ENCODE measurements around the gene EFCAB8.

The EFCAB8 gene, protein sequence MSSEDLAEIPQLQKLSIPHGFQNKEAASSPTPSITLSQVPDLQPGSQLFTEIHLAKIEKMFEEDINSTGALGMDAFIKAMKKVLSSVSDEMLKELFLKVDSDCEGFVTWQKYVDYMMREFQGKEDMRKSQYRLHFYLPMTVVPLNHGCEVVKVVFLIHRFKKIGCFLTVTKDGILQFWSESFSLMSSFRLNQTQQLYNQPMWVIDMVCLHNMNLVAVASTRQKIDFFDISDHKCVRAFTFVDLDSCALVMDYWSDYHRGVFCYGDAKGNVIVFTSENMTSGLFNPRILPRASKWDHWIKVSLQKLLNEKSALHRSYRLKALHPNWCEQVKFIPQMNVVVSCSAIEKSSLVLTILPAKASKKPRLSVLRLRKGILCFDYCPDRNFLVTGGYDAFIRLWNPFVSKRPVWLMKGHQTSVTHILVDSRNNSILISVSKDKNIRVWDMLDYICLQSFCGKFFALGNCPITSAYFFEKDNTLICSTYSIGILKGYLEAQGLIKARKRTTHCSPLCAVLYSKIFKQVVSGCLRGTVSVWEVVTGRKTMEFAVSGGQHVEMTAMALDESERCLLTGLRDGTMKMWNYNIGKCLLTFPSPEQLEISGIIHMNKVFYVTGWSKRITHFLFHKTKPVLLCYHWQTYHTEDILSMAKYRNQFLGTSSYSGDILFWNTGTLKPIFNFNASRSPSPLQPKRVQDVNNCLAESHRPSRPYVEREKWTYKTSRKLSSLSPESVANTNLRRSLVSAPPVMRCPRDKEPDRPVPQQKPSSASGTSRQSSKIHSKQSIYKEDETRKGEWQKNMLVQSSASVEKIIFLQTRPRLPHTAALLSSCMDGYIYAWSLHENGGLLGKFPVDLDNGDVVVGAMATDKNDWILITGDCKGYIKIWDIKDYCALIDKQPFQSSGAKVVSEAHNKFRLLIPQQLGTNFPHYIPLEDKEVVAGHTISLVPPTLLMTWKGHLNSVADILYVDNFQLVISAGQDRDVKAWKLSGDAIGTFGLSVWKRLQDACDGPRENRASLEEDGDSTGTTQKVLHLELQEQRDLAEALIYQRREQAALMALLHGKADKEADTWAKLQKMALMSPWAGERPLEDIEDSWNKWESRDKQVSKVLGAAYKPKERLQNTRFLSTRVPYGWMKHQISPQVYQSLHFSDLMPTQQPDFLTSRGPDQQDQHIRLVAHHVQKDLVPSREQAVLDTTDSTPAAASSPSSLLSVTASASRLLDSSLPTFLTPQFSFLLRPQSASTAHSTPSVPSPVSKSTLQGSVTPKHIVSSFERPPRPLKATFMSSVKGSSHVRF

DNA sequence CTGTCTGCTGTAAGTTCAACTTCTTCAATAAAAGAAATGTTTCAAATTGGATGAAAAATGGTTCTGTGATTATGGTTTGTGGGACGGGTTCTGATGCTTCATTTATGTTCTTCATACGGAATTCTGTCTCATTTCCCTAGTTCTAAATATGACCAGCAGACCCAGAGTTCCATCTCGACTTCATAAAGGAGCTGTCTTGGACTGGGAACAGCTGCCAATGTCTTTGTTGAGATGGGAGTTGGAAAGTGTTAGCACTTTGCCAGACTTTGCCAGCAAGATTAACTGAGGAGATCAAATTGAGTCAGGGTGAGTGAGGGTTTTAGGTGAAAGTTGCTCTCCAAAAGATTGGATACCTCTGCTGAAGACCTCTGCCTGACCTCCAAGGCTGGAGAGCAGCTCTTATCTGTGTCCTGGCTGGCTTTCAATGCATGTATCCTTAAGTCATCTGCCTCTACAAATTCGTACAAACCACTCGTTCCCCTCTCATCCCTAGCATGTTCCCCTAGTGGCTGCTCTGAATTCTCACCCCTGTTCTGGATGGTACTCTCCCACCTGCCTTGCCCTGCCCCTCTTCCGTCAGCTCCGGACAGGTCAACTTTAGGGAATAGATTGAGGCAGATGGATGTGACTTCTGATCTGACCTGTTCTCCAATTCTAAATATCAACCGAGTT is at the start of gene EFCAB8:
Gene EFCAB8, plus strand, starts transcription at position 223 of the 672 bp plus-strand sequence. CDS start 4,870 bp downstream, outside the sequence.
- DNase-seq (ENCODE audit: low spot score): no peak

DNA sequence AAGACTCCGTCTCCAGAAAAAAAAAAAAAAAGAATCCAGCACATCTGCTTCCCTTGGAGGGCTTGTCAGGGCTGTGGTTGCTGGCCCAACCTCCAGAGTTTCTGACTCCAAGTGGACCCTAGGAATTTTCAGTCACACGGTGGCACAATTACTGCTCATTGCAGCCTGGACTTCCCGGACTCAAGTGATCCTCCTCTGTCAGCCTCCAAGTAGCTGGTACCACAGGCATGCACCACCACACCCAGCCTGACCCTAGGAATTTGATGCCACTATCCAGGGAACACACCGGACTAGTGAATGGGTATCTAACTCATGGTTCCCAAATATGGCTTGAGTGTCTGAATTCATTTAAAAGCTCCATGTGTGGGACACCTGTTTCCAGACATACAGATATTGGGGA is 48.8 kb upstream of the EFCAB8 start:
- no peak for DNase-seq (ENCODE audit: low spot score)

DNA sequence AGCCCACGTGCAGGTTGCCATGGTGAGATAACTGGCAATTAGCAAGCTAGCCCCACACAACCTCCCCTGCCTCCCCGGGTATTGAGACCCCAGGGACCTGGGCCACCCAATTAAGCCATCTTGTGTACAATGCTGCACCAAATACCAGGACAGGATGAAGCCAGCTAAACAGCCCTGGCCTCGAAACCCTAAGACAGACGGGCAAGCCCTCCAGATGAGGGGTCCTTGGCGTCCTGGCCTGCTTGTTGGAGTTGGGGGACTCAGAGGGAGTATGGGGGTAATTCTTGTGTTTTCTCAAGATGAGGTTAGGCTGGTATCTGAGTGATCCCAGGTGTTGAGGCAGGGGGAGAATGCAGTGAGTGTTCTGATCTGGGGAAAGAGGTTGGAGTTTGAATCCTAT is 47.8 kb upstream of the EFCAB8 start:
- no peak for DNase-seq (ENCODE audit: low spot score)

DNA sequence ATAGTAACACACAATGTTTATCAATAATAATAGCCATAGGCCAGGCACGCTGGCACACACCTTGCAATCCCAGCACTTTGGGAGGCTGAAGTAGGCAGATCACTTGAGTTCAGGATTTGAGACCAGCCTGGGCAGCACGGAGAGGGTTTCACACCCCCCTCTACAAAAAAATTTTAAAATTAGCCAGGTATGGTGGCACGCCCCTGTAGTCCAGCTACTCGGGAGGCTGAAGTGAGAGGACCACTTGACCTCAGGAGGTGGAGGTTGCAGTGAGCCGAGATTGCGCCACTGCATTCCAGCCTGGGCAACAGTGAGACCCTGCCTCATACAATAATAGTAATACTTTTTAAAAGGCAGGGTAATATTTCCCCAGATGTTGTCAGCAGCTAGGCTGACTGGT is 46.8 kb upstream of the EFCAB8 start:
- no peak for DNase-seq (ENCODE audit: low spot score)

DNA sequence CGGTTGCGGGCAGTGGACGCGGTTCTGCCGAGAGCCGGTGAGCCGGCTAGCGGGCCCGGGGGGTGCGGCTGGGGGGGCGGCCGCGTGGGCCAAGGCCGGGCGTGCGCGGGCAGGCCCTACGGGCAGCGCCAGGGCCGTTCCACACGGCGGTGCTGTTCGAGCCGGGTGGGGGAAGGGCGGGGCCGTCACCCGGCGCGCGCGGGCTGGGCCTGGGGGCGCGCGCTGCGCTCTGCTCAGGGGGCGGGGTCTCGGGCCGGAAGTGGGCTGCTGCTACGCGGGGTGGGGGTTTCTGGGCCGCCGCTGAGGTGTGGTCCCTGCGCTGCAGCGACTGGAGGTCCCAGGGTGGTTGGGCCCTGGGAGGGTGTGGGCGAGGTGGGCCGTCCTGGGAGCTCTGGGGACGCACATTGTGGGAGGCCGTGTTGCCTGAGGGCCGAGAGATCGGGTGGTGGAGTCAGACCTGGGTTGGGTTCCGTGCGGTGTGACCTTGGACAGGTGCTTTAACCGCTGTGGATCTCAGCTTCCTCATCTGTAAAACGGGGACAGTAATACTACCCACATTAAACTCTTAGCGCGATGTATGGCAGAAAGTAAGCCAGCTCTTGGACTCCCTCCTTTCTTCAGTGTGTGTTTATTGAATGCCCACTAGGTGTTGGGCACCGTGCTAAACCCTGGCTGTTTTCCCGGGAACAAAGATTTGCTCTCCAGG is 38.6 kb upstream of the EFCAB8 start:
- peak; percentile 70 for DNase-seq (ENCODE audit: low spot score)

DNA sequence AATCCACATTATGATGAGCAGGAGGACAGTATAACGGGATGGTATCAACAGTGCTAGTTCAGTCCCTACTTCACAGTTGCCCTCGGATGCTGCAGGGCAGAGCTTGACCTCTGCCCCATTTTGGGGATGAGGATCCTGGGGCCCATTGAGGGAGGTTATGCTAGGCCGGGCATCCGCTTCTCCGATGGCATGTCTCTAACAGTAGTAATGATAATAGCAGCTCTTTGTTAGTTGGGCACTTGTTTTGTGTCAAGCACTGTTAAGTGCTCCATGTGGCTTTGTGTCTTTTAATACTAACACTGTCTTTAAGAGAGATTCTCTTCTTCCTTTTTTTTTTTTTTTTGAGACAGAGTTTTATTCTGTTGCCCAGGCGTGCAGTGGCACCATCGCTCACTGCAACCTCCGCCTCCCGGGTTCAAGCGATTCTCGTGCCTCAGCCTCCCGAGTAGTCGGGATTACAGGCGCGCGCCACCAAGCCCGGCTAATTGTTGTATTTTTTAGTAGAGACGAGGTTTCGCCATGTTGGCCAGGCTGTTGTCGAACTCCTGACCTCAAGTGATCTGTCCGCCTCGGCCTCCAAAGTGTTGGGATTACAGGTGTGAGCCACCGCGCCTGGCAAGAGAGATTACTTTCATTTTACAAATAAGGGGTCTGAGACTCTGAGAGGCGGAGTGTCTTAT is 37.9 kb upstream of the EFCAB8 start:
- DNase-seq (ENCODE audit: low spot score): no peak

DNA sequence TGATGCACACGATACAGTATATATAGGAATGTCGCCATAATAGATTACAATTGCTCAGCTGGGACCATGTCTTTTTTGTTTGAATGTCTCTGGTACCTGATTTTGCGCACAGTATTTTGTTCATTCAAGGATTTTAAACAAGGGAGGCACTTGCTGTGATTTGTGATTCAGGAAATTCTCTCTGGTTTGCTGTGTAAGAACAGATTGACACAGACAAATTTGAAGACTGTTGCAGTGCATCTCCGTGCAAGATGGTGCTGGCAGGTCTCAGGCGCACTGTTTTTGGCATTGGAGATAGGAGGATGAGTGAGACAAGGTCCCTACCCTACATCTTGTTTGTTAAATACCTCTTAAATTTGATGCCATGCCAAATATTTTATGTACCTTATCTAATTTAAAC is 36.5 kb upstream of the EFCAB8 start:
- no peak for DNase-seq (ENCODE audit: low spot score)

DNA sequence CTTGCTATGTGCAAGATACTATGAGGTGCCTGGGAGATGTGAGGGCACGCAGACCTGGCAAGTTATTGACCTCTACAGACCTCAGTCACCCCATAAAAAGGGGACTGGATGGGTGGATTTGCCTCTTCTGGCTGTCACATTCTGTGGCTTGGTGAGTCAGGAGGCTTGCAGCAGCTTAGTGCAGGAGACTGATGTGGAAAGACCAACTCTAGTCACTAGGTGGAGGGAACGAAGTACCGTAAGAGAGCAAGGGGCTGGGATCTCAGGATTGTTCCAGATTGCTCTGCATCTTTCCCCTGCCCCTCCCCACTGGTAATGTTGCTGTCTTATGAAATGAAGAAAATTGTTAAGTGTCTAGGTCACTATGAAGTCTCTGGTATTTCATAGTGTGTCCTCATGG is 35.6 kb upstream of the EFCAB8 start:
- DNase-seq (ENCODE audit: low spot score): no peak

DNA sequence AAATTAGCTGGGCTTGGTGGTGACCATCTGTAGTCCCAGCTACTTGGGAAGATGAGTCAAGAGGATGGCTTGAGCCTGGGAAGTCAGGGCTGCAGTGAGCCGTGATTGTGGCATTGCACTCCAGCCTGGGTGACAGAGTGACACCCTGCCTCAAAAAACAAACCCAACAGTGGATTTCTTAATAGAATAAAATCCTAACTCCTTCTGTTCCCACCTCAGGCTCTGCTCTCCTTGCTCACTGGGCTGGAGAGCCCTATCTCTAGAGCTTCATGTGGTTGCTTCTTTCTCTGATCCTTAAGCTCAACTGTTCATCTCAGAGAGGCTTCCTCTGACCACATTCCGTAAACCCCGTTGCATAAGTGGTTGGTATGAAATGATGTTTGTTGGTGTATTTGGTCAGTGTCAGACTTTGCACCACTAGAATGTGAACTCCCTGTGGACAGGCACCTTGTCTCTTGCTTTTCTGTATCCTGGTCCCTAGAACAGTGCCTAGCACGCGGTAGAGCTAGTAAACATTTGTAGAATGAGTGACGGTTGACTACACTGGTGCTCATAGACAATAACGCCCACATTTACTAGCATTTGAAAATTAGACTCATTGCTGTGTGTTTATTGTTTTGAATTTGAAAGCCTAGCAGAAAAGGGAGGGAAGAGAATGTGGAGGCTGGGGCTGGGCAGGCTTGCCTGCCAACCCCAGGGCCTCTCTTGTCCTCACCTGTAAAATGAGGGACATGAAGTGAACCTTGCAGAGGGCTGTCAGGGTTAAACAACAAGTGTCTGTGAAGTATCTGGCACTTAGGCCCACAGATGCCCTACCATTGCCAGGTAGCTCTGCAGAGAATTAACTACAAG is 34.8 kb upstream of the EFCAB8 start:
- DNase-seq (ENCODE audit: low spot score): no peak

DNA sequence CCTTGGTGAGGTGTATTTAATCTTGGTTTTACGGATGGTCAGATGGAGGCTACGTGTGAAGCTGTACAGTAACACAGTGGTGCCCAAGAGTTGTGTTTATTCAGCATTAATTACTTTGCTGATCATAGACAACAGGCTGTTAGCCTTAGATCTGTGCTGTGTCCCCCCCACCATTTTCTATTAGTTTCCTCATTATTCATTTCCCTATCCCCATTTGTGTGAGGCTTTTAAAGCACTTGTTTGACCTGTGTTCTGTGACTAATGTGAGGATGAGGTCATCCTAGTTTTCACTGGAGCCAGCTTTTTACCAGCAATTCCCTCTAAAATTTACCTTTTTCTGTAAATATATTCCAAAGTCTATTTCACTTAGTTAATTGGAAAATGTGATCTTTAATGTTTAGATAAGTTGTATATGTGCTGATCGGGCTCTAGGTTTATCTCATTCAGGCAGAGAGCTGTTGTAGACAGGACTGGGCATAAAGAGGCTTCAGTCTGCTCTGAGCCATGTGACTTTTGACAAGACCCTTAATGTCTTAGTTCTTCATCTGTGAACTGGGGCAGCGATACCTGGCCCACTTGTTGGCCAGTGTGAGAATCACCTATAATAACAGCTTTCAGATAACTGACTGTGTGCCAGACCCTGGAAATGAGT is 30.6 kb upstream of the EFCAB8 start:
- no peak for DNase-seq (ENCODE audit: low spot score)

DNA sequence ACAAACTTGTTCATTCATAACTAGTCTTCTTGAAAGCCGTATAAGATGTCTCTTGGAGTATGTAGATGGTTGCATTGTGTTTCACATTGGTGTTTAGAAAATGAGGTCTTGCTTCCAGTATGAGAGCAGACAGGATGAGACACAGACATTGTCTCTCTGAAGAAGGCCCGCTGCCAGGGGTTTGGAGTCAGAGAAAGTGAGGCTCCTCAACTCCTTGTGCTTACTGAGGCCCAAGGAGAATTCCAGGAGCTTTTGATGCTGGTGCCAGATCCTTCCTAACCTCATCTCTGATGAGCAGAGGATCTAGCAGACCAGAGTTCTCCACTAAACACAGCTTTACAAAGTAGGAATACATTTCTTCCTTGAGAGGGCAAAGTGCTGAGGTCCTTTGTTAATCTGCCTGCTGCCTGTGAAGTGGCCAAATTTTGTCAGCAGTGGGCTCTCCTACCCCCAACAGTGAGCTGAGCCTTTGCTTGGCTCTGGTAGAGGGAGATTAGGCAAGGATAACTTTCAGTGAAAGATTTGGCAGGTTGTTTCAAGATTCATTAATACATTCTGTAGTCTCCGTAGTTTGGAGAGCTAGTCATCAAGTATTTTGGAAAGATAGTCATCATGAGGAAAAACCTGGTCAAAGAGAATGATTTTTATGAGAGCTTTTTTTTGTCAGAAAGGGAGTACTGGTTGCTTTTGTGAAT is 29.3 kb upstream of the EFCAB8 start:
- DNase-seq (ENCODE audit: low spot score): no peak

DNA sequence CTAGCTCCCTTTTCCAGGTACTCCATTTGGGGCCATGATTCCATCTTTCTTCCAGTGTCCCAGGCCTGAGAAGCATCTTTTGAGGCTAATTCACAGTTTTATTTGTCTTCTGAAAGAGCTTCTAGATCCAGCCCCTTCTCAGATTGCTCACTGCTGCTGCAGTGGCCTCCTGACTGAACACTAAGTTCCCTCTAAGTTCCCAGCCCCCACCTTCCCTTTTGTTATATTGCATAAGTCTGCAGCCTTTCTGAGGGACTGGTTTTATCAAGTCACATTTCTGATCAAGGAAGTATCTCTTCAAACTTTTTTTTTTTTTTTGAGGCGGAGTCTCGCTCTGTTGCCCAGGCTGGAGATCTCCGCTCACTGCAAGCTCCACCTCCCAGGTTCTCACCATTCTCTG is 28.3 kb upstream of the EFCAB8 start:
- no peak for DNase-seq (ENCODE audit: low spot score)

DNA sequence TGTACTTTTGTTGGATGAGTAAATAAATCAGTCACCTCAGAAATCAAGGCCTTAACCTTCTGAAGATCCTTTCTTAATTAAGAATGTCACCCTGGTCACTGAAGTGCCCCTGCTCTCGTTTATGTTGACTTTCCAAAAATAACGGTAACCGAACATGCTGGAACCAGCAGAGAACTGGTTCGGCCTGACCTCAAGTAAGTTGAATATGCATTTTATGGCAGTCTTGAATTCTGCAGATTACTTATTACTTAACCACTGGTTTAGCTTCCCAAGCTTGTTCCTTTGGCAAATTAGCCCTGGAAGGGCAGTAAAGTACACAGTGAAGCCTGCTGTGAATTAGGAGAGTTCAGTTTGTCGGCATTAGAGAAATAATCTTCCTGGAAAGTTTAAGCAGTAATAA is 26.7 kb upstream of the EFCAB8 start:
- no peak for DNase-seq (ENCODE audit: low spot score)

DNA sequence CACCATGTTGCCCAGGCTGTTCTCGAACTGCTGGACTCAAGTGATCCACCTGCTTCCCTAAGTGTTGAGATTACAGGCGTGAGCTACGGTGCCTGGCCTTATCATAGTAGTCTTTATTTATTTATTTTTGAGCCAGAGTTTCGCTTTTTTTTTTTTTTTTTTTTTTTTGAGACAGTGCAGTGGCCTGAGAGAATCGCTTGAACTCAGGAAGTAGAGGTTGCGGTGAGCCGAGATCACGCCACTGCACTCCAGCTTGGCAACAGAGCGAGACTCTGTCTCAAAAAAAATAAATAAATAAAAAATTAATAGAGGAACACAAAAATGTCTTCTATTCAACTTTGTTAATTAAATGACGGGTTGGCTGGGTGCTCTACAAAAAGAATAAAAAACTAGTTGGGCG is 26.1 kb upstream of the EFCAB8 start:
- DNase-seq (ENCODE audit: low spot score): no peak

DNA sequence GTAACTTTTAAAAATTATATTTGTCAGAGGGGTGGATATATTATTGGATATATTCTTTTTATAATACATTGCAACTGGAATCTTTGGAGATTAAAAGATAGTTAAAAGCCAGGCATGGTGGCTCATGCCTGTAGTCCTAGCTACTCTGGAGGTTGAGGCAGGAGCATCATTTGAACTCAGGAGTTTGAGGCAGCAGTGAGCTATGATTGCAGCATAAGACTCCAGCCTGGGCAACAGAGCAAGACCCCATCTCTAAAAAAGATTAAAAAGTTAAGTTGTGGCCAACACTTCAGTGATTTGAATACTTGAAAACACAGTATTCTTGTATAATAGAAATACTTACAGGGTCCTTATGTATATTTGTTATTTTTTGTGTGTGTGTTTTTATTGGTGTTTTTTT is 23.8 kb upstream of the EFCAB8 start:
- DNase-seq (ENCODE audit: low spot score): no peak

DNA sequence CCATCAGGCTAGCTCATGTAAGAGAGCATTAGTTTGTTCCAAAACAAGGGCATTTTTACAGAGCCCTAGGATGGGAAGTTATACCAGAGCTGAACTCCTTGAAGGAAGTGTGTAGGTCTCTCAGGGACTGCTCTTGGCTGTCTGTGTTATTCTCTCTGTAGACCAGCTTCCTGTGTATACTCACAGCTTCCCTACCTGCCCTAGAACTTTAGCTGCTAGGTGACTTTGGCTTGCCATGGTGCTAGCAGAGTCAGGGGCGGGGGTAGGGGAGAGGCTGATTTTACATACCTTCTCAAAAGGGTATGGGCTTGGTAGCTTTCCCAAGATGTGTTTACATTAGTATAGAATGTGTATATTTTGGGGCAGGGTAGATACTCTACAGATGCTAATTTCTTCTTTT is 21.6 kb upstream of the EFCAB8 start:
- DNase-seq (ENCODE audit: low spot score): no peak

DNA sequence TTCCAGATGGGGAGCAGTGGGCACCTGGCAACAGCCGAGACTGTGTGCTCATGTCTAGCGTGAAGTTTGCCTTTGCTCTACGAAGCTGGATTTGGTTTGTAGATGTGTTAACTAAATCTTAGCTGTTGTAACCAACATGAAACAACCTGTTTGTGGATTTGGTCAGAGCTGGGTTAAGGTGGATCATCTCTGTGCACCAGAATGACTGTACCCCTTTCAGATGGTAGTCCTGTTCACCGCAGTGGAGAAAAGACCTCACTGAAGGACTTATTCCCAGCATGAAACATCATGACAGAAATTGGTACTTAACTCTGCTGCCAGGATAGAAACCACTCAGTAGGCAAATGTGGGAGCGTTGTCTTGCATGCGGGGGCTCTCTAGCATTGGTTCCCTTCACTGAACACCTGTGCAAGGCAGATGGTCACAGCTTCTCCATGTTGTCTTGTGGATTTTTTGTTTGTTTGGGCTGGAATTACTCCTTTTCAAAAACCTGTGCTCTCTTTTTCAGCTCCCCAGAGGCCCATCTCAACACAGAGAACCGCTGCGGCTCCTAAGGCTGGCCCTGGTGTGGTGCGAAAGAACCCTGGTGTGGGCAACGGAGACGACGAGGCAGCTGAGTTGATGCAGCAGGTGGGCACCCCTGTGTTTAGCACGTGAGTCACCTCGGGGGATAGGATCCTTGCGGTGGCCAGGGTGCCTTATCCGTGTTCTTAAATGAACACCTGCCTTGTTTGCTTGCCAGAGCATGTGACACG is 19.3 kb upstream of the EFCAB8 start:
- no peak for DNase-seq (ENCODE audit: low spot score)

DNA sequence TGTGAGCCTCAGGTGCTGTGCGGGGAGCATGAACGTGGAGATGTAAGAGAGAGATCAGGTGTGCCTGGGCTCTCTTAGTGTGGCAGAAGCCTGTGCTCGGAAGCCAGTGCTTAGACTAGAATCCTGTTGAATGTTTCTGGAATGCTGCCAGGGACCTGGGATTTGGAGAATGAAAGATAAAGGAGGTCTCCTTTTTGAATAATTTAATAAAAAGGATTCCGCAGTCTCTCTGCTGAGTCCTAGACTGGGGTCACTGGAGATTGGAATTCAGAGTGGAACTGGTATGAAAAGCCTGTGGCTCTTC is 18.8 kb upstream of the EFCAB8 start:
- DNase-seq (ENCODE audit: low spot score): no peak

Data from HuH-7.5 (cell line).